ENCODE results near the gene TBC1D8B. TPM values are rescaled to one million over a fixed set of nuclear protein-coding genes. Genes with fewer than 3 reads are reported as not detected.

TBC1D8B gene
- total RNA-seq, 1 donor from 2014 or later, result 8.4 TPM

GRCh38 chrX:106899841-106900240 lies 97.4 kb downstream of the TBC1D8B start:
- DNase-seq (no peak), ATAC-seq (no peak)
- H3K27me3 ChIP-seq, result no peaks in the 10 kb centered on the region
- TF ChIP-seq CTCF (IDR thresholded peaks at IDR 0.05), result no peak
- no peaks in the 10 kb centered on the region for H3K36me3 ChIP-seq
- H3K9me3 ChIP-seq, result no peaks in the 10 kb centered on the region
- intact Hi-C loops (cut with DNase I), result loop anchor here (10.0 kb wide), 1 partner anchor 55 kb away; no protein-coding TSS in a partner anchor
- no peaks in the 10 kb centered on the region for H3K4me1 ChIP-seq
- no peak overlapping the region for H3K27ac ChIP-seq
- H3K4me3 ChIP-seq, result no peak overlapping the region

GRCh38 chrX:106901341-106901740 lies 98.9 kb downstream of the TBC1D8B start:
- no peaks in the 10 kb centered on the region for H3K27me3 ChIP-seq
- H3K4me3 ChIP-seq, result no peak overlapping the region
- DNase-seq (no peak), ATAC-seq (no peak)
- intact Hi-C loops (cut with DNase I), result no loop called here
- no peak overlapping the region for H3K27ac ChIP-seq
- no peaks in the 10 kb centered on the region for H3K9me3 ChIP-seq
- H3K36me3 ChIP-seq, result no peaks in the 10 kb centered on the region
- no peak for TF ChIP-seq CTCF (IDR thresholded peaks at IDR 0.05)
- no peaks in the 10 kb centered on the region for H3K4me1 ChIP-seq

- intact Hi-C loops (cut with DNase I), result no loop called here
- no peaks in the 10 kb centered on the region for H3K4me1 ChIP-seq
- H3K9me3 ChIP-seq, result no peaks in the 10 kb centered on the region
- DNase-seq (no peak), ATAC-seq (no peak)
- no peak overlapping the region for H3K27ac ChIP-seq
- H3K4me3 ChIP-seq, result no peak overlapping the region
- no peaks in the 10 kb centered on the region for H3K36me3 ChIP-seq
- no peaks in the 10 kb centered on the region for H3K27me3 ChIP-seq
- no peak for TF ChIP-seq CTCF (IDR thresholded peaks at IDR 0.05)
These were observed 99.3 kb downstream of the TBC1D8B start for GRCh38 chrX:106901781-106902219.

GRCh38 chrX:106902684-106903083 lies 100.2 kb downstream of the TBC1D8B start:
- Histone ChIP-seq H3K36me3 (no peaks in the 10 kb centered on the region), H3K9me3 (no peaks in the 10 kb centered on the region), H3K27ac (no peak overlapping the region), H3K4me1 (no peaks in the 10 kb centered on the region), H3K27me3 (no peaks in the 10 kb centered on the region), H3K4me3 (no peak overlapping the region)
- intact Hi-C loops (cut with DNase I), result no loop called here
- ATAC-seq (no peak), DNase-seq (no peak)
- TF ChIP-seq CTCF (IDR thresholded peaks at IDR 0.05), result no peak

GRCh38 chrX:106903291-106903824 lies 100.9 kb downstream of the TBC1D8B start, which contains the start of gene RIPPLY1:
TSS of gene RIPPLY1 (minus strand) at chrX:106903341. CDS start at chrX:106903287, 54 bp downstream.
- Histone ChIP-seq H3K9me3 (no peaks in the 10 kb centered on the region), H3K4me3 (no peak within 1 kb of the TSS), H3K27me3 (no peaks in the 10 kb centered on the region), H3K4me1 (no peaks in the 10 kb centered on the region), H3K27ac (no peak within 1 kb of the TSS), H3K36me3 (no peaks in the 10 kb centered on the region)
- no peak for TF ChIP-seq CTCF (IDR thresholded peaks at IDR 0.05)
- intact Hi-C loops (cut with DNase I), result no loop called here
- ATAC-seq (no peak), DNase-seq (no peak)

Data from upper lobe of right lung (tissue), 1 donor.